ENCODE data around the gene DYSF. TPM values are rescaled to one million over a fixed set of nuclear protein-coding genes. Genes with fewer than 3 reads are reported as not detected.

Gene DYSF
- total RNA-seq, 1 experiment from 2014 or later: 0.24 TPM

- BruUV-seq (replicated peaks): no TSS peak
- intact Hi-C loops (cut with micrococcal nuclease; ENCODE audit: unreplicated experiment): no loop called here
- no peak for TF ChIP-seq EZH2 (IDR thresholded peaks at IDR 0.05; ENCODE audit: borderline replicate concordance, low read depth, low read length, poor library complexity, severe bottlenecking)
- no peak for TF ChIP-seq CTCF (conservative IDR thresholded peaks at IDR 0.05; ENCODE audit: low read depth, low read length)
- ChIA-PET CTCF (interaction anchor here (1.1 kb wide), 1 partner anchor 213 kb away, joined by 5 read pairs; no protein-coding TSS in a partner anchor), POLR2A (ENCODE audit: low non-redundant PET) (no interaction called here)
- DNase-seq (ENCODE audit: low spot score): no peak
- H3K4me1 ChIP-seq (ENCODE audit: insufficient read depth, low read length, poor library complexity, severe bottlenecking): no peaks in the 10 kb centered on the region
- H3K27ac ChIP-seq (ENCODE audit: low read depth, low read length, poor library complexity, severe bottlenecking): no peak overlapping the region
- no peaks in the 10 kb centered on the region for H3K9me3 ChIP-seq (ENCODE audit: low read depth, low read length, poor library complexity, severe bottlenecking)
- peaks cover 7% of the 10 kb centered on the region for H3K27me3 ChIP-seq (replicated peaks; ENCODE audit: insufficient read depth, low read depth, low read length, poor library complexity)
- no peaks in the 10 kb centered on the region for H3K36me3 ChIP-seq (ENCODE audit: insufficient read depth, low read length, poor library complexity, severe bottlenecking)
- no peak overlapping the region for H3K4me3 ChIP-seq (ENCODE audit: low read depth, low read length, poor library complexity, severe bottlenecking)
Measured at GRCh38 chr2:71513096-71513495, 59.7 kb downstream of the DYSF start.

GRCh38 chr2:71513721-71514120, 60.4 kb downstream of the DYSF start:
- ChIA-PET CTCF (interaction anchor here (1.1 kb wide), 1 partner anchor 214 kb away, joined by 3 read pairs; no protein-coding TSS in a partner anchor), POLR2A (ENCODE audit: low non-redundant PET) (interaction anchor here (0.5 kb wide), 1 partner anchor 1514 kb away, joined by 3 read pairs; no protein-coding TSS in a partner anchor)
- Histone ChIP-seq H3K36me3 (ENCODE audit: insufficient read depth, low read length, poor library complexity, severe bottlenecking) (no peaks in the 10 kb centered on the region), H3K4me3 (ENCODE audit: low read depth, low read length, poor library complexity, severe bottlenecking) (no peak overlapping the region), H3K27ac (ENCODE audit: low read depth, low read length, poor library complexity, severe bottlenecking) (no peak overlapping the region), H3K27me3 (replicated peaks; ENCODE audit: insufficient read depth, low read depth, low read length, poor library complexity) (peaks cover 7% of the 10 kb centered on the region), H3K4me1 (ENCODE audit: insufficient read depth, low read length, poor library complexity, severe bottlenecking) (no peaks in the 10 kb centered on the region), H3K9me3 (ENCODE audit: low read depth, low read length, poor library complexity, severe bottlenecking) (no peaks in the 10 kb centered on the region)
- no TSS peak for BruUV-seq (replicated peaks)
- DNase-seq (ENCODE audit: low spot score): no peak
- TF ChIP-seq CTCF (conservative IDR thresholded peaks at IDR 0.05; ENCODE audit: low read depth, low read length) (no peak), EZH2 (IDR thresholded peaks at IDR 0.05; ENCODE audit: borderline replicate concordance, low read depth, low read length, poor library complexity, severe bottlenecking) (no peak)
- intact Hi-C loops (cut with micrococcal nuclease; ENCODE audit: unreplicated experiment): no loop called here

DNA sequence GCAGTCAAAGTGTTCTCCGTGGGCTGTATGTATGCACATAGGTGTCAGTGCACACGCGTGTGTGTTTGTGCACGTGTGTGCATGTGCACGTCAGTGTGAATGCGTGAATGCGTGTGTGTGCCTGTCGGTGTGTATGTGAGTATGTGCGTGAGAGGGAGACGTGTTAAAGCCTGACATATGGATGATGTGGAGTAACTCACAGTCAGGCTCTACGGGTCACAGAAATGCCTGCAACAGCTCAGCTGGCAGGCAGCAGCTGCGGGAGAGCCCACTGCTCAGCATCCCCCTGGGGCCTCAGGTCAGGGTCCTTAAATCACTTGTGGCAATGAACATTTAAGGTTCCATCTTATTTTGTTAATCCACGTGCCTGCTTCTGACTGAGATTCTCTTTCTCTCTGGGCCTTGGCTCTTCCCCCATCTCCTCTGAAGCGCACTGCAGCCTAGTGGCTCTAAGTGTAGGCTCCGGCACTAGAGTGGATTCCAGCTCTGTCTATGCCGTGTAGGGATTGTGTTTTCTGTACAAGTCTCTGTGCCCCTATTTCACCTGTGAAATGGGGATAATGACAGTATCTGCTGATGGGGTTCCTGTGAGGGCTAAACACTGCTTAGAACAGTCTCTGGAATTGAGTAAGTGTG, 63.0 kb downstream of the DYSF start:
- peaks cover 7% of the 10 kb centered on the region for H3K27me3 ChIP-seq (replicated peaks; ENCODE audit: insufficient read depth, low read depth, low read length, poor library complexity)
- TF ChIP-seq EZH2 (IDR thresholded peaks at IDR 0.05; ENCODE audit: borderline replicate concordance, low read depth, low read length, poor library complexity, severe bottlenecking): no peak
- no peak for TF ChIP-seq CTCF (conservative IDR thresholded peaks at IDR 0.05; ENCODE audit: low read depth, low read length)
- no peak overlapping the region for H3K4me3 ChIP-seq (ENCODE audit: low read depth, low read length, poor library complexity, severe bottlenecking)
- no peaks in the 10 kb centered on the region for H3K36me3 ChIP-seq (ENCODE audit: insufficient read depth, low read length, poor library complexity, severe bottlenecking)
- H3K4me1 ChIP-seq (ENCODE audit: insufficient read depth, low read length, poor library complexity, severe bottlenecking): no peaks in the 10 kb centered on the region
- ChIA-PET POLR2A (ENCODE audit: low non-redundant PET) (no interaction called here), CTCF (interaction anchor here (0.6 kb wide), 1 partner anchor 1344 kb away, joined by 6 read pairs; no protein-coding TSS in a partner anchor)
- BruUV-seq (replicated peaks): no TSS peak
- DNase-seq (ENCODE audit: low spot score): no peak
- intact Hi-C loops (cut with micrococcal nuclease; ENCODE audit: unreplicated experiment): no loop called here
- no peaks in the 10 kb centered on the region for H3K9me3 ChIP-seq (ENCODE audit: low read depth, low read length, poor library complexity, severe bottlenecking)
- H3K27ac ChIP-seq (ENCODE audit: low read depth, low read length, poor library complexity, severe bottlenecking): no peak overlapping the region
